Lower leg skin (tissue), 4 donors: ENCODE measurements around the gene POC1A. TPM values are rescaled to one million over a fixed set of nuclear protein-coding genes. Genes with fewer than 3 reads are reported as not detected.
"Not testable (repeated sequence)": the region's sequence is repeated elsewhere in the genome, so short reads cannot be mapped to it uniquely, and the experiment has no call there.

Source experiments
- DNase-seq, 2 donors: peaks; one replicate each; pipeline ENCODE4 v3.0.0-alpha.2; 2019; ENCODE audit warnings: low spot score in 2 of 2
- H3K4me3 ChIP-seq: fragments of 200-600 bp; sonication (generic); 2 replicates; pipeline ENCODE4 v1.5.1; 2017; ENCODE audit warnings: mild to moderate bottlenecking, low read depth; ENCODE audit not compliant: poor library complexity, severe bottlenecking
- POLR2A ChIP-seq, 2 donors: fragments of 450-650 bp; IDR thresholded peaks; one replicate each; pipeline ENCODE4 v1.6.1; 2016 to 2017; ENCODE audit warnings: antibody characterized with exemption in 2 of 2, mild to moderate bottlenecking in 1 of 2, moderate library complexity in 1 of 2
- WGBS, 2 donors: methylation state at CpG; one replicate each; pipeline ENCODE4 v1.1.5; 2018; 5-methylcytosine and 5-hydroxymethylcytosine counted together
- intact Hi-C: fragments of 100-400 bp; cut with DNase I; formaldehyde crosslinking; loops from one replicate; pipeline ENCODE4 v1.15.0; 2023; ENCODE audit warnings: low total_unique reads
- total RNA-seq, 4 donors: library from RNA; depleted of rRNA; stranded (reverse); fragments of >200 nt; gene quantifications; one replicate each; pipeline ENCODE4 v1.1.0, GENCODE V29; 2016
- TF ChIP-seq, protein P1 (sequence below), 3 donors: fragments of 450-650 bp; IDR thresholded peaks; one replicate each; pipeline ENCODE4 v1.5.1; 2016; ENCODE audit warnings: antibody characterized with exemption in 3 of 3, mild to moderate bottlenecking in 3 of 3, moderate library complexity in 2 of 3

The POC1A gene
- total RNA-seq, 4 donors from 2014 or later, result 1.6 to 4.9 (median 1.9) TPM

DNA sequence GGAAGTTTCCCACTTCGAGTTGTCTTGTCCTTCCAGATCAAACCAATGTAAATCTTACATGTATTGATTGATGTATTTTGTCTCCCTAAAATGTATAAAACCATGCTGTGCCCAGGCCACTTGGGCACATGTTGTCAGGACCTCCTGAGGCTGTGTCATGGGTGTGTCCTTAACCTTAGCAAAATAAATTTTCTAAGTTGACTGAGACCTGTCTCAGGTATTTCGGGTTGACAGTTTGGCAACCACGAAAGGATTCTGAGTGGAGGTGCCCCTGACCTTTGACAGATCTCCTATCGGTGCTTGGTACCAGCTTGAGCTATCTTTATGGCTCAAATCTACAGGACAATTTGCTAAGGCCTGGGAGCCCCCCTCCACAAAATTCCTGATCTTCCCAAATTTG is 1.7 kb upstream of the POC1A start:
- no peak for DNase-seq
- 80 to 81% methylated on average over 4 of the region's 4 CpGs for WGBS, 2 donors
- no peak for TF ChIP-seq POLR2A (IDR thresholded peaks at IDR 0.05)
- TF ChIP-seq, protein P1, sequence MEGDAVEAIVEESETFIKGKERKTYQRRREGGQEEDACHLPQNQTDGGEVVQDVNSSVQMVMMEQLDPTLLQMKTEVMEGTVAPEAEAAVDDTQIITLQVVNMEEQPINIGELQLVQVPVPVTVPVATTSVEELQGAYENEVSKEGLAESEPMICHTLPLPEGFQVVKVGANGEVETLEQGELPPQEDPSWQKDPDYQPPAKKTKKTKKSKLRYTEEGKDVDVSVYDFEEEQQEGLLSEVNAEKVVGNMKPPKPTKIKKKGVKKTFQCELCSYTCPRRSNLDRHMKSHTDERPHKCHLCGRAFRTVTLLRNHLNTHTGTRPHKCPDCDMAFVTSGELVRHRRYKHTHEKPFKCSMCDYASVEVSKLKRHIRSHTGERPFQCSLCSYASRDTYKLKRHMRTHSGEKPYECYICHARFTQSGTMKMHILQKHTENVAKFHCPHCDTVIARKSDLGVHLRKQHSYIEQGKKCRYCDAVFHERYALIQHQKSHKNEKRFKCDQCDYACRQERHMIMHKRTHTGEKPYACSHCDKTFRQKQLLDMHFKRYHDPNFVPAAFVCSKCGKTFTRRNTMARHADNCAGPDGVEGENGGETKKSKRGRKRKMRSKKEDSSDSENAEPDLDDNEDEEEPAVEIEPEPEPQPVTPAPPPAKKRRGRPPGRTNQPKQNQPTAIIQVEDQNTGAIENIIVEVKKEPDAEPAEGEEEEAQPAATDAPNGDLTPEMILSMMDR (IDR thresholded peaks at IDR 0.05), result no peak
- intact Hi-C loops, result no loop called here
- H3K4me3 ChIP-seq, result no peak overlapping the region

DNA sequence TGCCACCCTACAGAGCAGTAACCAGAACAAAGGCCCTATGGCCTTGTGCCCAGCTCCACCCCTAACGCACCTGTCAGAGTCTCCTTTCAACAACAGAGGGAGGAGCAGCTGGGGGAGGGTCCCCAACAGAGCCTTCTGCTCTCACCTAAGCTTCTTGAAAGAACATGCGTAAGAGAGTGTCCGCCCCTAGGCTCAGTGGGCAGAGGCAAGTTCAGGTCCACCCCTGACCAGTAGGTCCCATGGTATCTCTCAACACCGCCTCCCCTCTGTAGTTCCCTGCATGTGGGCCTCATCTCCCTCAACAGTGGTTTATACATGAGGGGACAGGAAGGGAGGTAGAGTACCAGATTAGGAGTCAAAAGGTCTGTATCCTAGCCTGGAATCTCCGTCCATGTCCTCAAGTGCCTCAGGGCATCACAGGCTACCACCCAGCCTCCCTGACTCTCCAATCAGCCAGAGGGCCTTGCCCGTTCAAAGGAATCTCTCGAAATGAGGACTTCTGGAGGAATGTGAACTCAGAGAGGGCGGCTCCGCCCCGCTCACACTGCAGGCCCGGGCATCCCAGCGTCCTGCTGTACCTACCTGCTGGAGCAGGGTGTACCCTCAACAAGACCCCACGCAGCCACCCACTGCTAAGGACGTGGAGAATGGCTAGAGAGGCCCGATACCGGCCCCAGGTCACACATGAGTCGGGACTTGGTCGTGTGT is 680 bp downstream of the POC1A start:
- TF ChIP-seq POLR2A (IDR thresholded peaks at IDR 0.05), result no peak
- TF ChIP-seq, protein P1 (IDR thresholded peaks at IDR 0.05), result no peak
- intact Hi-C loops, result no loop called here
- peak in 1 of 2 donors; percentile 26 for DNase-seq
- WGBS, 2 donors, result 14 to 17% methylated on average over 12 to 18 of the region's 18 CpGs
- H3K4me3 ChIP-seq, result peak overlapping the region; percentile 33

DNA sequence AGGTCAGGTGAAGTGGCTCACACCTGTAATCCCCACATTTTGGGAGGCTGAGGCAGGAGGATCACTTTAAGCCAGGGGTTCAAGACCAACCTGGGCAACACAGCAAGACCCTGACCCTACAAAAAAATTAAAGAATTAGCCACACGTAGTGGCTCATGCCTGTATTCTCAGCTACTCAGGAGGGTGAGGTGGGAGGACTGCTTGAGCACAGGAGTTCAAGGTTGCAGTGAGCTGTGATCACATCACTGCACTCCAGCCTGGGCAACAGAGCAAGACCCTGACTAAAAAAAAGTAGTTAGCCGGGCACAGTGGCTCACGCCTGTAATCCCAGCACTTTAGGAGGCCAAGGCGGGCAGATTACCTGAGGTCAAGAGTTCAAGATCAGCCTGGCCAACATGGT is 2.2 kb downstream of the POC1A start:
- DNase-seq, H3K4me3 ChIP-seq, intact Hi-C loops: not testable (repeated sequence)
- 93 to 96% methylated on average over 4 of the region's 4 CpGs for WGBS, 2 donors

DNA sequence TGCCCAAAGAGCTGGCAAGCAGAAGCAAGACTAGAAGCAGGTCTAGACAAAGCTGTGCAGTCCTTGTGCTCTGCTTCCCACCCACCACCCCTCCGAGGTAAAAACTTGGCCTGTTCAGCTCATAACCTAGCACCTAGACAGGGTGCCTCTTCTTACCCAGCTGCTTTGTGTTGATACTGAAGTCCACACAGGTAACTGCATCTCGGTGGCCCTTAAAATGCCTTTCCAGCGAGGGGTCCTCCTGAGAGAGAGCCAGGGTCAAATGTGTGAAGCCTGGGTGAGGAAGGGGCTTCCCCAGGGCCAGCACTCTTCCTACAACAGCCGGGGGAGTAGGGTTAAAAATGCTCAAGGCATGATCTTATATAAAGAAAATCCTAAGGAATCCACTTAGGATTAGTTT is 3.4 kb downstream of the POC1A start:
- 85 to 88% methylated on average over 4 of the region's 4 CpGs for WGBS, 2 donors
- intact Hi-C loops, result no loop called here
- DNase-seq, result no peak
- no peak overlapping the region for H3K4me3 ChIP-seq
- no peak for TF ChIP-seq POLR2A (IDR thresholded peaks at IDR 0.05)
- TF ChIP-seq, protein P1 (IDR thresholded peaks at IDR 0.05), result no peak

DNA sequence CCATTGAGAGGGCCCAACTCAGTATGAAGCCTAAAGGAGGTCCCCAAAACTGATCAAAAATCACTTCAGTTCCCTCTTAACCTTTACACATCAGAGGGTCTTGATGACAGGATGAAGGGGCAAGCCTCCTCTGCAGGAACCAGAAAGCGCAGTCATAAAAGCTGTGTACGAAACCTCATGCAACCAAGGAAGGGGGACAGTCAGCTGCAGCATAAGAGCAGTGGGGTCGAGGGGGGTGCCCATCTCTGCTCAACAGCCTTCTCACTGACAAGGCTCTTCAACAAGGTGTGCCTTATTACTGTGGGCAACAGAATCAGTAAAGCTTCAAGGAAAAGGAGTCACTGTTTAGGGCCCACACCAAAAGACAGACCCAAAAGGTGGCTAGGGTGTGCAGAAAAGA is 3.9 kb downstream of the POC1A start:
- WGBS, 2 donors, result 94 to 97% methylated on average over 3 of the region's 3 CpGs
- no peak overlapping the region for H3K4me3 ChIP-seq
- TF ChIP-seq POLR2A (IDR thresholded peaks at IDR 0.05), result no peak
- TF ChIP-seq, protein P1 (IDR thresholded peaks at IDR 0.05), result no peak
- intact Hi-C loops, result no loop called here
- no peak for DNase-seq

DNA sequence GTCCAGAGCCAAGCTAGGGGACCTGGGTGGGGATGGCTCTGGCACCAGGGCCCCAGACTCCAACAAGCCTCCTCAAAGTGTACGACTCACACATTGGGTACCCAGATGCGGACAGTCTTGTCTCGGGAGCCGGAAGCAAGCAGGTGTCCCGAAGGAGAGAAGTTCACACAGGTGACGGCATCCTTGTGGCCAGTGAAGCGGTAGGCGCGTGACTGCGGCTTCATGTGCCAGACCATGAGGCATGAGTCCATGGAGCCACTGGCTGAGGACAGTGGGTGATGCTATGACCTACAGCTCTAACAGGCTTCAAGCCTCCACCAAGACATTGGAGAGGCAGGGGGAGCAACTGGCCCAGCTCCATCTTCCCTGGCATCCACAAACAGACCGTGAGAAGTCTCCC is 4.5 kb downstream of the POC1A start:
- no peak for TF ChIP-seq POLR2A (IDR thresholded peaks at IDR 0.05)
- TF ChIP-seq, protein P1 (IDR thresholded peaks at IDR 0.05), result no peak
- 88 to 91% methylated on average over 10 to 11 of the region's 11 CpGs for WGBS, 2 donors
- intact Hi-C loops, result no loop called here
- DNase-seq, result no peak
- no peak overlapping the region for H3K4me3 ChIP-seq
